Smooth muscle cell of the coronary artery (primary cell): ENCODE measurements around the gene ARG2. TPM values are rescaled to one million over a fixed set of nuclear protein-coding genes. Genes with fewer than 3 reads are reported as not detected.

Source experiments
- total RNA-seq: library from RNA; depleted of rRNA; stranded (reverse); fragments of >200 nt; gene quantifications from 2 replicates; pipeline ENCODE4 v1.2.3, GENCODE V29; 2014; ENCODE audit warnings: low replicate concordance

The ARG2 gene
- total RNA-seq = 3.6 and 3.8 TPM in 2 replicates

GRCh38 chr14:67619446-67620216, at the start of gene ARG2:
TSS of gene ARG2 (plus strand) at chr14:67619920. CDS start at chr14:67619978, 58 bp downstream.

GRCh38 chr14:67599698-67600561, 19.8 kb upstream of the ARG2 start, which contains the start of gene PIGH:
TSS of gene PIGH (minus strand) at chr14:67600268. CDS start at chr14:67600203, 65 bp downstream.

GRCh38 chr14:67674480-67675218, 54.9 kb downstream of the ARG2 start, which contains the start of gene VTI1B:
TSS of gene VTI1B (minus strand) at chr14:67674632. CDS start at chr14:67674489, 143 bp downstream.

GRCh38 chr14:67695394-67695949, 75.8 kb downstream of the ARG2 start, which contains the start of gene RDH11:
TSS of gene RDH11 (minus strand) at chr14:67695764. CDS start at chr14:67695703, 61 bp downstream.

Other genes starting within 250 kb of the ARG2 start
- 2.0 and 18.6 TPM in 2 replicates for gene PLEK2, start 207.8 kb upstream of the ARG2 start, total RNA-seq
- gene TMEM229B, start 131.2 kb upstream of the ARG2 start, total RNA-seq = 0.15 and 1.9 TPM in 2 replicates
- gene PLEKHH1, start 86.6 kb upstream of the ARG2 start, total RNA-seq = 0.12 and 0.15 TPM in 2 replicates
- gene PIGH, start 19.7 kb upstream of the ARG2 start, total RNA-seq = 9.1 and 10.5 TPM in 2 replicates
- 75.7 and 101 TPM in 2 replicates for gene VTI1B, start 54.7 kb downstream of the ARG2 start, total RNA-seq
- gene RDH11, start 75.8 kb downstream of the ARG2 start, total RNA-seq = 48.3 and 114 TPM in 2 replicates
- gene RDH12, start 82.0 kb downstream of the ARG2 start, total RNA-seq = not detected in 2 replicates
- 9.4 and 13.5 TPM in 2 replicates for gene ZFYVE26, start 196.7 kb downstream of the ARG2 start, total RNA-seq
- 8.3 and 10.9 TPM in 2 replicates for gene RAD51B, start 199.9 kb downstream of the ARG2 start, total RNA-seq